H9 (cell line): Measurements from ENCODE around the gene ABCA13. TPM values are rescaled to one million over a fixed set of nuclear protein-coding genes. Genes with fewer than 3 reads are reported as not detected.

Source experiments
- DNase-seq: peaks from one replicate; pipeline ENCODE4 v3.0.0-alpha.2; 2017
- H2AFZ ChIP-seq: one replicate; pipeline ENCODE4 v1.6.1; 2013; ENCODE audit warnings: mild to moderate bottlenecking, low read length, control low read depth, moderate library complexity
- H2AK5ac ChIP-seq: 2 replicates; pipeline ENCODE4 v1.6.1; 2013; ENCODE audit warnings: low read length, control low read depth, mixed read lengths; ENCODE audit not compliant: insufficient read length
- H2BK120ac ChIP-seq: one replicate; pipeline ENCODE4 v1.6.1; 2013; ENCODE audit warnings: low read depth, mild to moderate bottlenecking, low read length, control low read depth, inconsistent platforms; ENCODE audit not compliant: poor library complexity, severe bottlenecking
- H2BK12ac ChIP-seq: 2 replicates; pipeline ENCODE4 v1.6.1; 2013; ENCODE audit warnings: low read length, control low read depth, mixed read lengths, low read depth; ENCODE audit not compliant: insufficient read length
- H2BK15ac ChIP-seq: 2 replicates; pipeline ENCODE4 v1.6.1; 2013; ENCODE audit warnings: low read depth, low read length, control low read depth
- H2BK20ac ChIP-seq: one replicate; pipeline ENCODE4 v1.6.1; 2013; ENCODE audit warnings: low read depth, mild to moderate bottlenecking, low read length, control low read depth, inconsistent platforms; ENCODE audit not compliant: poor library complexity, severe bottlenecking
- H2BK5ac ChIP-seq: 2 replicates; pipeline ENCODE4 v1.6.1; 2013; ENCODE audit warnings: low read length, control low read depth, mixed read lengths; ENCODE audit not compliant: insufficient read length
- H3K14ac ChIP-seq: 2 replicates; pipeline ENCODE4 v1.6.1; 2013; ENCODE audit warnings: low read length, control low read depth; ENCODE audit not compliant: insufficient read depth
- H3K18ac ChIP-seq: 2 replicates; pipeline ENCODE4 v1.6.1; 2013; ENCODE audit warnings: low read depth, mild to moderate bottlenecking, mixed read lengths, low read length, control low read depth; ENCODE audit not compliant: insufficient read length
- H3K23ac ChIP-seq: 2 replicates; pipeline ENCODE4 v1.6.1; 2013; ENCODE audit warnings: low read length, control low read depth, mixed read lengths, low read depth; ENCODE audit not compliant: insufficient read length
- H3K23me2 ChIP-seq: 2 replicates; pipeline ENCODE4 v1.6.1; 2013; ENCODE audit warnings: low read depth, mild to moderate bottlenecking, mixed read lengths, low read length, control low read depth; ENCODE audit not compliant: insufficient read length, poor library complexity, severe bottlenecking
- H3K27ac ChIP-seq: 2 replicates; pipeline ENCODE4 v1.5.1; 2013; ENCODE audit warnings: low read length, control low read depth, mixed read lengths, low read depth; ENCODE audit not compliant: insufficient read length
- H3K27me3 ChIP-seq: 2 replicates; pipeline ENCODE4 v1.6.1; 2013; ENCODE audit warnings: low read length, control low read depth, inconsistent platforms; ENCODE audit not compliant: insufficient read depth
- H3K4ac ChIP-seq: 2 replicates; pipeline ENCODE4 v1.6.1; 2013; ENCODE audit warnings: low read depth, mild to moderate bottlenecking, control low read depth, inconsistent platforms, low read length, moderate library complexity
- H3K4me1 ChIP-seq: 2 replicates; pipeline ENCODE4 v1.6.1; 2013; ENCODE audit warnings: low read length, control low read depth, inconsistent platforms; ENCODE audit not compliant: insufficient read depth
- H3K4me2 ChIP-seq: 2 replicates; pipeline ENCODE4 v1.6.1; 2013; ENCODE audit warnings: low read length, control low read depth, mixed read lengths; ENCODE audit not compliant: insufficient read length, insufficient read depth
- H3K56ac ChIP-seq: 2 replicates; pipeline ENCODE4 v1.6.1; 2013; ENCODE audit warnings: low read depth, mild to moderate bottlenecking, mixed read lengths, low read length, control low read depth; ENCODE audit not compliant: insufficient read length
- H3K79me1 ChIP-seq: 2 replicates; pipeline ENCODE4 v1.6.1; 2013; ENCODE audit warnings: low read depth, mild to moderate bottlenecking, moderate library complexity, low read length, control low read depth, inconsistent platforms; ENCODE audit not compliant: insufficient read depth, poor library complexity, severe bottlenecking
- H3K79me2 ChIP-seq: 2 replicates; pipeline ENCODE4 v1.6.1; 2013; ENCODE audit warnings: low read length, control low read depth, inconsistent platforms; ENCODE audit not compliant: insufficient read depth
- H3K9ac ChIP-seq: 2 replicates; pipeline ENCODE4 v1.6.1; 2013; ENCODE audit warnings: low read length, control low read depth, mixed read lengths; ENCODE audit not compliant: insufficient read length; ENCODE audit errors: extremely low read depth
- H3K9me3 ChIP-seq: one replicate; pipeline ENCODE4 v1.6.1; 2013; ENCODE audit warnings: low read depth, low read length, inconsistent platforms; ENCODE audit not compliant: control insufficient read depth
- H3T11ph ChIP-seq: one replicate; pipeline ENCODE4 v1.6.1; 2013; ENCODE audit warnings: mild to moderate bottlenecking, low read length, control low read depth, inconsistent platforms
- H4K20me1 ChIP-seq: one replicate; pipeline ENCODE4 v1.6.1; 2013; ENCODE audit not compliant: control insufficient read depth, insufficient read length, insufficient read depth
- H4K5ac ChIP-seq: 2 replicates; pipeline ENCODE4 v1.6.1; 2013; ENCODE audit warnings: low read depth, mild to moderate bottlenecking, mixed read lengths, low read length, control low read depth; ENCODE audit not compliant: insufficient read length
- H4K8ac ChIP-seq: replicated peaks from 2 replicates; pipeline ENCODE4 v1.6.1; 2013; ENCODE audit warnings: low read length, control low read depth, mixed read lengths, low read depth; ENCODE audit not compliant: insufficient read length
- H4K91ac ChIP-seq: 2 replicates; pipeline ENCODE4 v1.6.1; 2013; ENCODE audit warnings: low read depth, mild to moderate bottlenecking, moderate library complexity, mixed read lengths, low read length, control low read depth; ENCODE audit not compliant: insufficient read length
- H3K27ac Mint-ChIP-seq, 3 experiments: 2 replicates in 2 of 3; 3 replicates in 1 of 3; pipeline ENCODE4 v1.8.0; 2020 to 2021; ENCODE audit warnings: mixed read lengths in 3 of 3, mild to moderate bottlenecking in 1 of 3, moderate library complexity in 1 of 3
- H3K27me3 Mint-ChIP-seq: 2 replicates; pipeline ENCODE4 v1.8.0; 2021; ENCODE audit warnings: low read depth, mild to moderate bottlenecking, moderate library complexity, mixed read lengths
- H3K36me3 Mint-ChIP-seq, 3 experiments: 2 replicates in 2 of 3; 3 replicates in 1 of 3; pipeline ENCODE4 v1.8.0; 2020 to 2021; ENCODE audit warnings: low read depth in 3 of 3, mixed read lengths in 3 of 3; ENCODE audit not compliant: insufficient read depth in 1 of 3
- H3K4me1 Mint-ChIP-seq, 2 experiments: 2 replicates each; pipeline ENCODE4 v1.8.0; 2020; ENCODE audit warnings: mixed read lengths in 2 of 2
- H3K4me3 Mint-ChIP-seq, 2 experiments: 2 replicates in 1 of 2; 3 replicates in 1 of 2; pipeline ENCODE4 v1.8.0; 2020 to 2021; ENCODE audit warnings: mild to moderate bottlenecking in 2 of 2, mixed read lengths in 2 of 2, moderate library complexity in 1 of 2
- H3K9me3 Mint-ChIP-seq, 2 experiments: 2 replicates in 1 of 2; 3 replicates in 1 of 2; pipeline ENCODE4 v1.8.0; 2020; ENCODE audit warnings: mild to moderate bottlenecking in 2 of 2, mixed read lengths in 2 of 2, moderate library complexity in 1 of 2
- WGBS: extraction: QIAGEN DNeasy Blood & Tissue Kit; methylation state at CpG from one replicate; pipeline ENCODE4 v1.1.7; 2013; ENCODE audit warnings: missing lambda C conversion rate, low lambda C conversion rate, mixed read lengths; ENCODE audit not compliant: insufficient read length; ENCODE audit errors: extremely low coverage; 5-methylcytosine and 5-hydroxymethylcytosine counted together
- total RNA-seq: library from RNA; stranded (reverse); gene quantifications from 2 replicates; pipeline ENCODE4 v1.2.1, GENCODE V29; 2021
- TF ChIP-seq, protein P1 (sequence below): fragments of 200-600 bp; sonication (generic); conservative IDR thresholded peaks from 3 replicates; pipeline ENCODE4 v1.8.0; 2021; ENCODE audit warnings: antibody characterized with exemption, mild to moderate bottlenecking

The ABCA13 gene
- total RNA-seq, 1 experiment from 2014 or later, result 0.11 TPM

DNA sequence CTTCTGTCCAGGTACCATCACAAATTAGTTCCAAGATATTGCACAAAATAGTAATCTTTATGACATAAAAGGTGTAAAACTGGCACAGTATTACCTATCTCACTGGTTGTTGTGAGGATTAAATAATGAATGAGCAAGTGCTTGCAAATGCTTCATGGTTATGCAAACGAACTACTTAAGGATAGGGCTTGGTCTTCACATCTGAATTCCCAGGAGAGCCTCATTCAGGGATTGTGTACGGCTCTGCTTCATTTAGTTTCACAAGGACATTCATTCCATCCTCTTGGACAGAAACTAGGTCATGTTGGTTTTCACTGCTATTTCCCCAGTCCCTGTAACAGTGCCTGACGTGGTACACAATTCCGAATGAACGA is 12.1 kb downstream of the ABCA13 start:
- H2AFZ ChIP-seq, result no peak overlapping the region
- H3K23ac ChIP-seq, result no peak overlapping the region
- H2BK20ac ChIP-seq, result no peak overlapping the region
- Mint-ChIP-seq H3K27ac (no peak overlapping the region), H3K4me3 (no peak overlapping the region), H3K27me3 (peaks cover 2% of the 10 kb centered on the region), H3K4me1 (peaks cover 30 to 31% of the 10 kb centered on the region in 2 experiments), H3K9me3 (peaks cover 19 to 21% of the 10 kb centered on the region in 2 experiments), H3K36me3 (peaks cover 9 to 32% (median 11%) of the 10 kb centered on the region in 3 experiments; a peak in 6 of 7 replicates)
- WGBS, result no CpG with 5 or more reads among the region's 5 CpGs
- H3K18ac ChIP-seq, result no peak overlapping the region
- no peak overlapping the region for H2BK5ac ChIP-seq
- H3K23me2 ChIP-seq, result no peaks in the 10 kb centered on the region
- no peaks in the 10 kb centered on the region for H3K9me3 ChIP-seq
- no peak for DNase-seq
- TF ChIP-seq, protein P1, sequence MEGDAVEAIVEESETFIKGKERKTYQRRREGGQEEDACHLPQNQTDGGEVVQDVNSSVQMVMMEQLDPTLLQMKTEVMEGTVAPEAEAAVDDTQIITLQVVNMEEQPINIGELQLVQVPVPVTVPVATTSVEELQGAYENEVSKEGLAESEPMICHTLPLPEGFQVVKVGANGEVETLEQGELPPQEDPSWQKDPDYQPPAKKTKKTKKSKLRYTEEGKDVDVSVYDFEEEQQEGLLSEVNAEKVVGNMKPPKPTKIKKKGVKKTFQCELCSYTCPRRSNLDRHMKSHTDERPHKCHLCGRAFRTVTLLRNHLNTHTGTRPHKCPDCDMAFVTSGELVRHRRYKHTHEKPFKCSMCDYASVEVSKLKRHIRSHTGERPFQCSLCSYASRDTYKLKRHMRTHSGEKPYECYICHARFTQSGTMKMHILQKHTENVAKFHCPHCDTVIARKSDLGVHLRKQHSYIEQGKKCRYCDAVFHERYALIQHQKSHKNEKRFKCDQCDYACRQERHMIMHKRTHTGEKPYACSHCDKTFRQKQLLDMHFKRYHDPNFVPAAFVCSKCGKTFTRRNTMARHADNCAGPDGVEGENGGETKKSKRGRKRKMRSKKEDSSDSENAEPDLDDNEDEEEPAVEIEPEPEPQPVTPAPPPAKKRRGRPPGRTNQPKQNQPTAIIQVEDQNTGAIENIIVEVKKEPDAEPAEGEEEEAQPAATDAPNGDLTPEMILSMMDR, result no peak
- no peak overlapping the region for H3K14ac ChIP-seq
- H2BK120ac ChIP-seq, result no peak overlapping the region
- H3K56ac ChIP-seq, result no peak overlapping the region
- H4K8ac ChIP-seq, result no peak overlapping the region
- no peak overlapping the region for H4K91ac ChIP-seq
- H3T11ph ChIP-seq, result no peak overlapping the region
- no peak overlapping the region for H3K4me2 ChIP-seq
- H3K27ac ChIP-seq, result no peak overlapping the region
- H3K9ac ChIP-seq, result no peak overlapping the region
- no peak overlapping the region for H4K5ac ChIP-seq
- no peak overlapping the region for H2BK15ac ChIP-seq
- H3K27me3 ChIP-seq, result no peaks in the 10 kb centered on the region
- no peak overlapping the region for H2AK5ac ChIP-seq
- H2BK12ac ChIP-seq, result no peak overlapping the region
- no peaks in the 10 kb centered on the region for H3K79me2 ChIP-seq
- H3K4ac ChIP-seq, result no peak overlapping the region
- H3K4me1 ChIP-seq, result no peaks in the 10 kb centered on the region; the same call in 1 of the 2 replicates
- no peaks in the 10 kb centered on the region for H4K20me1 ChIP-seq
- H3K79me1 ChIP-seq, result no peaks in the 10 kb centered on the region
